ENCODE measurements around the gene TRAFD1. TPM values are rescaled to one million over a fixed set of nuclear protein-coding genes. Genes with fewer than 3 reads are reported as not detected.

TRAFD1 gene
- total RNA-seq, 1 donor from 2014 or later = 29.5 TPM

DNA sequence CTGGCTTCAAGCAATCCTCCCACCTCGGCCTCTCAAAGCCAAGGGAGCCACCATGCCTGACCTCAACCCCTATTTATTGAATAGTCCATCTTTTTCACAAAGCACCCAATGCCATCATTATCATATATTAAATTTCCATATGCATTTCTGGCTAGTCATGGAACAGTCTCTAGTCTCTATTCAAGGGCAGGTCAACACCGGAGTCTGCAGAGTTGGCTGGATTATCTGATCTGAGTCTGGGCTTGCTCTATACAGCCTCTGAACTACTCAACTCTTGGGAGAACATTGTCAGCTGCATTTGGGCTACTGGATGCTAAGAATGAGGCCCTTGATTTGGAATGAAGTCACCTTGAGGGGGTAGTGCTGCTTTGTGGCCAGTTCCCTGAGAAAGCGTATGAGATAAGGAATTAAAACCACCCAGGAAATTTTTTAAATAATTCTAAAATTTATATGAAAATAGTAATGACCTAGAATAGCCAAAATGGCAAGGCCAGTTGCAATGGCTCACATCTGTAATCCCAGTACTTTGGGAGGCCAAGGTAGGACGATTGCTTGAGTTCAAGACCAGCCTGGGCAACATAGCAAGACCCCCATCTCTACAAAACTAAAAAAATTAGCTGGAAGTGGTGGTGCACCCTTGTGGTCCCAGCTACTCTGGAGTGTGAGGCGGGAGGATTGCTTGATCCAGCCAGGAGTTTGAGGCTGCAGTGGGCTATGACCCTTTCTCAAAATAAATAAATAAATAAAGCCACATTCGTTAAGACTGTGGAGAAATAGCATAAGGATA is 9.9 kb upstream of the TRAFD1 start:
- DNase-seq (ENCODE audit: low read depth, low spot score) = no peak

DNA sequence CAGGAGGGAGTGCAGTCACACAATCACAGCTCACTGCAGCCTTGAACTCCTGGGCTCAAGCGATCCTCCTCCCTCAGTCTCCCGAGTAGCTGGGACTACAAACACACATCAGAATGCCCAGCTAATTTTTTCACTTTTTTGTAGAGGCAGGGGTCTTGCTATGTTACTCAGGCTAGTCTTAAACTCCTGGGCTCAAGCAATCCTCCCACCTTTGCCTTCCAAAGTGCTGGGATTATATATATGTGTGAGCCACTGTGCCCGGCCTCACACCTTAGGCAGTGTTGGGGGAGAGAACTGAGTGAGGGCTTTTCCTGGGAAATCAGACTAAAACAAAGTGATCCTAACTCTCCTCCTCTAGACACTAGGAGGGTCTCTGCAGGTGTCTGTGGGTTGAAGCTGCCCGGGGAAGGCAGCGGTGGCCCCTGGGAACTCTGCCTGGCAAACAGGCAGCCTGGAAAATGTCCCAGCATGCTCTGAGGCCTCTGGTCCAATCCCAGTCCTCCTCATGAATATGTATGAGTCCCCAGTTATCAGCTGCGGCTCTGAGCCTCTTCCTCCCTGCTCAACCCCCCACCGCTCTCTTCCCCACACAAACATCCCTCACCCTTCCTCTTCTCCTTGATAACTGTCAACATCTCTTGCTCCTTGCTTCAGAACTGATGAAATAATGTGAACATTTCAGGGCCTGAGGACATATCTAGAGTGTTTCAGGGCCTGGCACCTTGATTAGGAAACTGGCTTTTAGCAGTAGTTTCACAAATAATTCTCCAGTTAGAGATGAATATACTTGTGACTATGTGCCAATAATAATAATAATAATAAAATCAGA is 8.9 kb upstream of the TRAFD1 start:
- peak; percentile 20 for DNase-seq (ENCODE audit: low read depth, low spot score)

DNA sequence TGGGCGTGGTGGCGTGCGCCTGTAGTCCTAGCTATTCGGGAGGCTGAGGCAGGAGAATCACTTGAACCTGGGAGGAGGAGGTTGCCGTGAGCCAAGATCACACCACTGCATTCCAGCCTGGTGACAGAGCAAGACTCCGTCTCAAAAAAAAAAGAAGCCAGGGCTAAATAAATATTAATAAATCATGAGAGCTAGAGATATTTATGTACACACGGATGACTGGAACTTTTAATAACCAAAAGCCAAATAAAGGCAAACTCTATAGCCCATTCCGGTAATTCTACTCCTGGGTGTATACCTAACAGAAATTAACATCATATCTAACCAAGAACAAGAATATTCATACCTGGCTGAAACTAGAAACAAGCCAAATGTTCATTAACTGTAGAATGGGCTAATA is 7.7 kb upstream of the TRAFD1 start:
- no peak for DNase-seq (ENCODE audit: low read depth, low spot score)

DNA sequence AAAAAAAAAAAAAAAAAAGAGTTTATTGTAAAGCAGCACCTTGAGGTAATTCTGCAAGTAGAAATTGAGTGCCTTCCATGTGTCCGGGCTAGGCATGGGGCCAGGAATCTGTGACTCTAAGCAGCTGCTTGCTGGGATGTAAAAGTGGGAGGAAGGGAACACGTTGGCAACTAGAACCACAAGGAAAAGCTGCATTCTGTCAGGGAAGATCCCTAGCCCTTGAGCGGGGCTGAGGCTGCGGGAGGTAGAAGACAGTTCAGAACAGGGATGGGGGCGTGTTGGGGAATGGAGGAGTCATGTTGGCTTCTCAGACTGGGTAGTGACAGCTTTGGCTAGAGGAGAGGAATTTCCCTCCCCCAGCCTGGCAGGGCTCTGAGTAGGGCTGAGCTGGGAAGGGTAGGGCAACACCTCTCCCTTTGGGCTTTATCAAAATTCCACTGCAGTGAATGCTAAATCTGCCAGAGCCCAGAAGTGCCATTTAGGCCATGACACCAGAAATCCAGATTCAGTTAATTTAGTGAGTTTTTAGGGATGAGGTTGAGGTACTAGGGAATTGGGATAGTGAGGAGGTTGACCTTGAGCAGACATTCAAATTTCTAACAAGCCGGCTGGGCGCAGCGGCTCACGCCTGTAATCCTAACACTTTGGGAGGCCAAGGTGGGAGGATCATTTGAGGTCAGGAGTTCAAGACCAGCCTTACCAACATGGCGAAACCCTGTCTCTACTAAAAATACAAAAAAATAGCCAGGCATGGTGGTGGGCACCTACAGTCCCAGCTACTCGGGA is 3.4 kb upstream of the TRAFD1 start:
- no peak for DNase-seq (ENCODE audit: low read depth, low spot score)

DNA sequence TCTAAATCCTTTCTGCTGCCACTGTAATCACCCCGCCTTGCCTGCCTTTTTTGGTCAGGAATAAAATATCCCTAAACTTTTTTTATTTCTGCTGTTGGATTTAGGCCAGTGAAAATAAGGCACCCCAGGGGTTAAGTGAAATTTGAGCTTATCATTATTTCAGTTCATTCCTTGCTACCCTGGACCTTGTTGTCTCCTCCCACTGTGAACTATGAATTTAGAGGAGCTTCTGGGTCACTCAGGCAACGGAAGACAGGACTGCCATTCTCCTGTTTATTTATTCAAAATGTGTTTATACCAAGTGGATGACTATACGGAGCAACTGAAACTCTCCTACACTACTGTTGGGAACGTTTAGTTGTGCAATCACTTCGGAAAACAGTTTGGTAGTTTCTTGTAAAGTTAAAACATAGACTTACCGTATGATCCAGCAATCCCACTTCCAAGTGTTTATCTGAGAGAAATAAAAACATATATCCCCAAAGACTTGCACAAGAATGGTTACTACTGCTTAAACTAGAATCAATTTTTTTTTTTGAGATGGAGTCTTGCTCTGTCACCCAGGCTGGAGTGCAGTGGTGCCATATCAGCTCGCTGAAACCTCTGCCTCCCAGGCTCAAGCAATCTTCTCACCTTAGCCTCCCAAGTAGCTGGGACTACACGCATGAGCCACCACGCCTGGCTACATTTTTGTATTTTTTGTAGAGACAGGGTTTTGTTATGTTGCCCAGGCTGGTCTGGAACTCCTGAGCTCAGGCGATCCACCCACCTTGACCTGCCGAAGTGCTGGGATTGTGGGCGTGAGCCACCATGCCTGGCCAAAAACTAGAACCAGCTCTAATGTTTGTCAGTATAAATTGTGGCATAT is 2.3 kb upstream of the TRAFD1 start:
- DNase-seq (ENCODE audit: low read depth, low spot score) = no peak

DNA sequence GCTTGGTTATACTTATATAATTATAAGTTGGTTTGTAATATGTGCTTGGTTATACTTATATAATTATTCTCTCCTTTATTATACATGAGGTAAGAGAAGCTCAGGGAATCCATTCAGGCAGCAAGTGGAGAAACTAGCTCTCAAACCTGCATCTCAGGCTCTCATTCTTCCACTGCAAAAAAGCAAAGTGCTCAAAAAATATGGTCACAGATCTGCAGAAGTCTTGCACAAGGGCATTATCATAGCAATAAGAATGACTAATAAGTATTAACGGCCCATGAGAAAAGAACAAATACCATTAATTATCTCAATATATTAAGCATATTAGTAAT is 476 bp upstream of the TRAFD1 start:
- DNase-seq (ENCODE audit: low read depth, low spot score) = no peak

DNA sequence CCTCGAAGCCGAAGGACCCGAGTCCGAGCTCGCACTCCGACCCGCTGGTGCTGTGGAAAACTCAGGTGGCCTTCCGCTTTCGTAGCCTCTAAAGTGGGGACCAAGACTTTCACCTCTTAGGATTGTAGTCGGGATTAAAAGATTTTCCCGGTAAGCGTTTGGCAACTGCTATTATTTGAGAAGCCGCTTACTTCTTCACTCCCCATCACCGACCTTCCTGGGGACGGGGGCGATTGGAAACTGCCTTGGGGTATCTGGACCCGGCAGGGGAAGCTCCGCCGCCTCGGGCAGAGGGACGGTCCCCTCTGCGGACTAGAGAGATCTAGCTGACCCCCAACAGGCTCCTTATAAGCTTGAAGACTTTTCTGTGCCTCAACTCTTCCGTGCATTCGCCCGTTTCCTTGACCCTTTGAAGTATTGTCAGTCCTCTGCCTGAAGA is 659 bp downstream of the TRAFD1 start:
- DNase-seq (ENCODE audit: low read depth, low spot score) = no peak

DNA sequence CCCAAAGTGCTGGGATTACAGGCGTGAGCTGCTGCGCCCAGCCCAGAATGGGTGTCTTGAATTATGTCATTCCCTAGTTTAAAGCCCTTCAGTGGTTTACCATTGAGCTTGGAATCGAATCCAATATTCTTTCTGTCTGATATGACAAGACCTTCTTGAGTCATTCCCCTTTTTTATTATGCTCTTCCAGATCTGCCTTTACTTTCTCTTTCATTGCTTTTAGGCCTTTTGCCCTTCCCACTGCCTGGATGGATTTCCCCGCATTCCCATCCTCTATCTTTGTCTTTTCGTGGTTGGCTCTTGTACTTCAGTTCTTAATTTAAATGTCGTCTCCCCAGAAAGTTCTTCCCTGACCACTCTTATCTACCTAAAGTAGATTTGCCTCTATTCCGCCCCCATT is 1.6 kb downstream of the TRAFD1 start:
- DNase-seq (ENCODE audit: low read depth, low spot score) = no peak

DNA sequence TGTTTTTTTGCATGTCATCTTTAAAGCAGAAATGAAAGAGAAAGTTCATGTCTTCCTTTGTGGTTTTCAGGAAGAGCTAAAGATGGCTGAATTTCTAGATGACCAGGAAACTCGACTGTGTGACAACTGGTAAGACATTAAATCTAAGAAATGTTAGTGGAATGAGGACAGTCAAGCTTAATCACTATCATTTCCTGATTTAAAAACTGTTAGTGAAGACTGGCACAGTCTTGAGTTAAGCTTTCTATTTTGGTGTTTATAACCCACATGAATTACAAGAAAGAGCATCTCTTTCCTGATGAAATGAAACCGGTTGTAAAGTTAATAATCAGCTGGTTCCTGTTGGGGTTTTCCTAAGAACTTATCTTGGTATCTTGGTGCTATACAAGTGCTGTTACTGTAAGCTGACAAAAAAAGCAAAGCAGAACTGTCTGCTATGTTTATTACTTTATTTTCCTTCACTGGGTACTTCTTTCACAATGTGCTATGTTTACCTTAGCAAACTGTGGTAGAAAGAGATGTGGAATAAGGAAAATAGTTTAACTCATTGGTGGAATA is 5.2 kb downstream of the TRAFD1 start:
- no peak for DNase-seq (ENCODE audit: low read depth, low spot score)

DNA sequence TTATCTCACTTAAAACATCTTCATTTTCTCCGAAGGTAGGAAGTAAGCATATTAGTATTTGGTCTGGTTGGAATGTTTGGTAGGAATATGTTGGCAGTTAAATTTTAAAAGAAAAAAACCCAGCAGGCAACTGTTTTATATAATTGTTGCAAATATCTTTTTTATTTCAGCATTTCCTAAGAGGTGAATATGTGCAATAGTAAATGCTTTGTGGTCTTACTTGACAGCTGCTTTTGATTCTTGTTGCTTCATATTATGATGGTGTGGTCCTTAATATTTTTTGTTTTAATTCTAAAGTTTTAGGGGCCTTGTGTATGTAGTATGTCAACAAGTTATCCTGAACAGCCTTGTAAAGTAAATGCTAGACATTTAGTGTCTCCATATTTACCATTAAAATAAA is 6.3 kb downstream of the TRAFD1 start:
- DNase-seq (ENCODE audit: low read depth, low spot score) = no peak

DNA sequence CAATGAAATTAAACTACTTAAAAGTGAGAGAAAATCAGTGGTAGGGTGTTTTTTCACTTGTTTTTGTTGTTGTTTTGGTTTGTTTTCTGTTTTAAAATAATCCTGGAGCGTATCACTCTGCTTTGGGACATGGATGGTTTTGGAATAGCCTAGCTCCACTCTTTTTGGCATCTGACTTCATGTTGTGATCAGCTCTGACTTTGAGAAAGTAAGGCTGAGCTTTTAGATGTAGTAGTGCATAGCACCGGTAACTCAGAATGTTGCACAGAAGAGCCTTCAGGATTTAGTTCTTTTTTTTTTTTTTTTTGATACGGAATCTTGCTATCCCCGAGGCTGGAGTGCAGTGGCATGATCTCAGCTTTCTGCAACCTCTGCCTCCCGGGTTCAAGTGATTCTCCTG is 8.1 kb downstream of the TRAFD1 start:
- DNase-seq (ENCODE audit: low read depth, low spot score) = no peak

DNA sequence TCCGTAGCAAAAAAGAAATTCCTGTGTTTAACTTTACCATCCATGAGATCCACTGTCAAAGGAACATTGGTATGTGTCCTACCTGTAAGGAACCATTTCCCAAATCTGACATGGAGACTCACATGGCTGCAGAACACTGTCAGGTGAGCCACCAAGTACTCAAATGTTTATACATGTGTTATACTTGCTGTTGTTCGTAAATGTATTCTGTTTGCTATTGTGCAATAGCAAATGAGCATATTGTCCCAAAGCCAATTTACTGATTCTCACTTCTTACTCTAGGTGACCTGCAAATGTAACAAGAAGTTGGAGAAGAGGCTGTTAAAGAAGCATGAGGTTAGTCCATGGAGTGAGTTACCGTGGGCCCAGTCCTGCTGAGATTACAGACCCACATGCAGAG is 9.4 kb downstream of the TRAFD1 start:
- DNase-seq (ENCODE audit: low read depth, low spot score) = no peak

DNA sequence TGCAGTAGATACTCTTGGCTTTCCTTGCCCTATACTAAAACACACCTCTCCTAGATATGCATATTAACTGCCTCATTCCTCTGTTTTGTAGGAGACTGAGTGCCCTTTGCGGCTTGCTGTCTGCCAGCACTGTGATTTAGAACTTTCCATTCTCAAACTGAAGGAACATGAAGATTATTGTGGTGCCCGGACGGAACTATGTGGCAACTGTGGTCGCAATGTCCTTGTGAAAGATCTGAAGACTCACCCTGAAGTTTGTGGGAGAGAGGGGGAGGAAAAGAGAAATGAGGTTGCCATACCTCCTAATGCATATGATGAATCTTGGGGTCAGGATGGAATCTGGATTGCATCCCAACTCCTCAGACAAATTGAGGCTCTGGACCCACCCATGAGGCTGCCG is 15.4 kb downstream of the TRAFD1 start:
- DNase-seq (ENCODE audit: low read depth, low spot score) = no peak

DNA sequence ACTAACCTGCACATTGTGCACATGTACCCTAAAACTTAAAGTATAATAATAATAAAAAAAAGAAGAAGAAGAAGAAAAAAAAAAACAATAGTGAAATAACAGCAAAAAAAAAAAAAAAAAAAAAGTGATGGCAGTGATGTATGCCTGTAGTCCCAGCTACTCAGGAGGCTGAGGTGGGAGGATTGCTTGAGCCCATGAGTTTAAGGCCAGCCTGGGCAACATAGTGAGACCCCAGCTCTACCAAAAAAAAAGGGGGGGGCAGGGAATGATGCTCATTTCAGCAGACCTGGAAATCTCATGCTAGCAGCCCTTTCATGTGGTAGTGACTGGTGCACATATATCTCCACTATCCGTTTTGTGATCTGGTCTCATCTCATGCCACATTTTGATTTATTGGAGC is 20.8 kb downstream of the TRAFD1 start:
- DNase-seq (ENCODE audit: low read depth, low spot score) = no peak

DNA sequence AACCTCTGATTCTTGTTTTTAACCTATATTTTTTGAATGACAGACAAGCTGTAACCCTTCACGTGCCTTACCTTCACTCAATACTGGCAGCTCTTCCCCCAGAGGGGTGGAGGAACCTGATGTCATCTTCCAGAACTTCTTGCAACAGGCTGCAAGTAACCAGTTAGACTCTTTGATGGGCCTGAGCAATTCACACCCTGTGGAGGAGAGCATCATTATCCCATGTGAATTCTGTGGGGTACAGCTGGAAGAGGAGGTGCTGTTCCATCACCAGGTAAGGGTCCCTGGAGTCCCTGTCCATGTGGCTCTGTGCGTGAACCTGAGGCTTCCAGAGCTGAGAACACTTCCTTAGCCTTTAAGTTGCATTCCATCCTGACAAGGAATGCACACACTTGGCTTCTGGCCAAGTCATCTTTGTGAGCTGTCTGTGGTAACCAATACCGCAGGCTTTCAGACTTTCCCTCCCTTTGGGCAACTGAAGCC is 22.7 kb downstream of the TRAFD1 start:
- DNase-seq (ENCODE audit: low read depth, low spot score) = no peak

DNA sequence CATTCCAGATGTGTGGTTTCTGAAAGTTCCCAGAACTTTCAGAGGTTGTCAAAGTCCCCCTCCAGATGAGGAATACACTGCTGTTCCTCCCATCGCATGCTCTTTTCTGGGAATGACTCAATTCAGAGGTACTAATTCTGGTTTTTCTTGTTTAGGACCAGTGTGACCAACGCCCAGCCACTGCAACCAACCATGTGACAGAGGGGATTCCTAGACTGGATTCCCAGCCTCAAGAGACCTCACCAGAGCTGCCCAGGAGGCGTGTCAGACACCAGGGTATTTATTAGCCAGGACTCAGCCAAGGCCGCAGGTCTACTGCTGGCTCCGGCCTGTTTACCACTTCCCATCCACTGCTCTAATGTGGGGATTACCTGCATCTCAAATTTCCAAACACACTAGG is 24.2 kb downstream of the TRAFD1 start:
- no peak for DNase-seq (ENCODE audit: low read depth, low spot score)

DNA sequence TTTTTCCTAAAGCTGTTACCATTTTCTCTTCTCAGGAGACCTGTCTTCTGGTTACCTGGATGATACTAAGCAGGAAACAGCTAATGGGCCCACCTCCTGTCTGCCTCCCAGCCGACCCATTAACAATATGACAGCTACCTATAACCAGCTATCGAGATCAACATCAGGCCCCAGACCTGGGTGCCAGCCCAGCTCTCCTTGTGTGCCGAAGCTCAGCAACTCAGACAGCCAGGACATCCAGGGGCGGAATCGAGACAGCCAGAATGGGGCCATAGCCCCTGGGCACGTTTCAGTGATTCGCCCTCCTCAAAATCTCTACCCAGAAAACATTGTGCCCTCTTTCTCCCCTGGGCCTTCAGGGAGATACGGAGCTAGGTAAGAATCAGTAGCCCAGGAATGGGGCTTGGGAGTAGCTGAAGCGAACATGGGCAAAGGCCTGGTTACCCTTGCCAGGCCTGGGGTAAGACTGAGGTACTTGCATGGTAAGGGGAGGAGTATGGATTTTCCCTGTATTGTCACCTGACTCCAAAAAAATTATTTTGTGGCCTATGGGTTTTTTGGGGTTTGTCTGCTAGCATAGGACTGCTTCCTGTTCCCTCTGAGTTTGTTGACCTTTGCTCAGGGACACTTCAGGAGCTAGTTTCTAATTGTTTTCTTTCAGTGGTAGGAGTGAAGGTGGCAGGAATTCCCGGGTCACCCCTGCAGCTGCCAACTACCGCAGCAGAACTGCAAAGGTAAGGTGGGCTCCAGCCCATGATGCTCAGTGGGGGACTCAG is 26.6 kb downstream of the TRAFD1 start:
- DNase-seq (ENCODE audit: low read depth, low spot score) = no peak

DNA sequence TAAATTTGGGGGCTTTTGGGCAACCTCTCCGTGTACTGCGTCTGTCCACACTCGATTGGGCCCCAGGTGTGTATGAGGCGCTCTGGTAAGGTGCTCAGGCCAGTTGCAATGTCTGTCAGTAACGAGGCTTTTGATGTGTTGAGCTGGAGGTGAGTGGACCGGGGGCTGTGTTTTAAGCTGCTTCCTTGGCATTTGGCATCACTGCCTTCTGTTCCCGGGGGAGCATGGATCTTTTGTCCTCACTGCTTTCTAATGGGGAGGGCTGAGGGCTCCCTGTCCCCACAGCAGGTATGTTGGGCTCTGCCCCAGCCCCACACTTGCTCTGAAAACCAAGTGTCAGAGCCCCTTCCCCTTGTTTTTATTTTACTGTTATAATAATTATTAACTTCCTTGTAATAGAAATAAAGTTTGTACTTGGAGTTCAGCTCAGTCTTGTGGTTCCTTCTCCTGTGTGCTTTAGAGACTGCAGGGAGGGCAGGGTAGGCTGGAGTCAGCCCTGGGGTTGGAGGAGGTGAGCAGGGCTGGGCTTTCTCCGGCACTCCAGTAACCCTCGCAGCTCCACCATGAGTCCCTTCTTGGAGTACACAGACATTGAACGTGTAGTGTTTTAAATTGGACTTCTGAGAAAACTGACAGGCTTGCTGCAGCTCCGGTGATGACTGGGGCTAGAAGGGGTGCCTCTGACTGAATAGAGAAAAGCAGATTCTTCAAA is 28.0 kb downstream of the TRAFD1 start:
- DNase-seq (ENCODE audit: low read depth, low spot score) = no peak

DNA sequence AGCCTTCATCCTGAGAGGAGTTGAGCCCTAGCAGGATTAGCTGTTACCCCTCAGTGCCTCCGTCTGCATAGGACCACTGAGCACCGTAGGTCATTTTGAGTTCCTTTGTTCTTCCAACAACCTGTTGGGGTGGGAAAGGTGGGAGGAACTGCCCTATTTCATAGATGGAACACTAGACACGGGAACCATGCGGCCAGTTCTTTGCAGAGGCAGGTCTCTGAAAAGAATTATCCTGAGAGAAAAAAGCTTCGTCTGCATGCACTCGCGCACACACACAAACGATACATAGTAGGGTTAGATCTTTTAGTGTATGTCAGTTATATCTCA is 28.5 kb downstream of the TRAFD1 start:
- no peak for DNase-seq (ENCODE audit: low read depth, low spot score)

Data from pulmonary artery endothelial cell (primary cell).